ENCODE data around the gene MTOR. TPM values are rescaled to one million over a fixed set of nuclear protein-coding genes. Genes with fewer than 3 reads are reported as not detected.

MTOR gene
- total and polyA plus RNA-seq, 10 of the 15 experiments (the other 5 are each of a cell fraction or from before 2014, with no cell fraction given) = 6.6 to 41.8 (median 29.8) TPM

GRCh38 chr1:11125931-11126330, 136.4 kb downstream of the MTOR start (continued):
- no peak for TF ChIP-seq E2F8 (IDR thresholded peaks at IDR 0.05; ENCODE audit: low read depth, partially characterized antibody)

GRCh38 chr1:11124965-11125364, 137.4 kb downstream of the MTOR start:
- no TSS peak for BruUV-seq (replicated peaks)
- in situ Hi-C loops (cut with MboI) (no loop called here), intact Hi-C loops (cut with micrococcal nuclease; ENCODE audit: unreplicated experiment) (no loop called here)
- Histone ChIP-seq H3K36me3 (ENCODE audit: control insufficient read depth in 2 of 2, insufficient read depth in 2 of 2, low read length in 1 of 2) (peaks cover 14 to 31% of the 10 kb centered on the region in 2 experiments), H3K9ac (ENCODE audit: control insufficient read depth, insufficient read depth, low read length) (no peak overlapping the region), H3K9me3 (replicated peaks; ENCODE audit: control insufficient read depth, insufficient read depth, low read length) (no peaks in the 10 kb centered on the region), H3K4me1 (ENCODE audit: control insufficient read depth, insufficient read depth, low read length) (no peaks in the 10 kb centered on the region), H3K27ac (ENCODE audit: control insufficient read depth, insufficient read depth) (no peak overlapping the region), H4K20me1 (ENCODE audit: control insufficient read depth, insufficient read depth) (no peaks in the 10 kb centered on the region), H3K27me3 (replicated peaks in 1 of 2; ENCODE audit: control insufficient read depth in 2 of 2, insufficient read depth in 2 of 2, low read length in 1 of 2) (no peaks in the 10 kb centered on the region), H2AFZ (ENCODE audit: control insufficient read depth, low read depth, low read length) (no peak overlapping the region), H3K79me2 (ENCODE audit: control insufficient read depth, insufficient read depth, low read length) (no peaks in the 10 kb centered on the region), H3K4me3 (no peak overlapping the region), H3K4me2 (ENCODE audit: control insufficient read depth, insufficient read depth) (no peak overlapping the region)
- POLR2A ChIA-PET = no interaction called here
- TF ChIP-seq, protein P1, sequence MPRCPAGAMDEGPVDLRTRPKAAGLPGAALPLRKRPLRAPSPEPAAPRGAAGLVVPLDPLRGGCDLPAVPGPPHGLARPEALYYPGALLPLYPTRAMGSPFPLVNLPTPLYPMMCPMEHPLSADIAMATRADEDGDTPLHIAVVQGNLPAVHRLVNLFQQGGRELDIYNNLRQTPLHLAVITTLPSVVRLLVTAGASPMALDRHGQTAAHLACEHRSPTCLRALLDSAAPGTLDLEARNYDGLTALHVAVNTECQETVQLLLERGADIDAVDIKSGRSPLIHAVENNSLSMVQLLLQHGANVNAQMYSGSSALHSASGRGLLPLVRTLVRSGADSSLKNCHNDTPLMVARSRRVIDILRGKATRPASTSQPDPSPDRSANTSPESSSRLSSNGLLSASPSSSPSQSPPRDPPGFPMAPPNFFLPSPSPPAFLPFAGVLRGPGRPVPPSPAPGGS (IDR thresholded peaks at IDR 0.05; ENCODE audit: borderline replicate concordance, insufficient read depth, low read depth, low read length, poor library complexity, severe bottlenecking) = peak; percentile 12
- TF ChIP-seq ZNF384 (IDR thresholded peaks at IDR 0.05; ENCODE audit: borderline replicate concordance, low read depth, low read length) = no peak
- no peak for ATAC-seq
- 96% methylated on average over 3 of the region's 3 CpGs for WGBS (ENCODE audit: insufficient coverage, insufficient replicate concordance, low lambda C conversion rate, missing lambda C conversion rate)
- SMC1A ChIA-PET (ENCODE audit: uncharacterized antibody, unreplicated experiment) = no interaction called here
- CTCF ChIA-PET = interaction anchor here (1.0 kb wide), 1 partner anchor 67 kb away, joined by 3 read pairs; no protein-coding TSS in a partner anchor
- FAIRE-seq = no peak
- RAD21 ChIA-PET (ENCODE audit: unreplicated experiment) = interaction anchor here (2.5 kb wide), 1 partner anchor 87 kb away, joined by 6 read pairs; no protein-coding TSS in a partner anchor
- no peak for DNase-seq (ENCODE audit: low read depth, low spot score)
